GM12878 (cell line): ENCODE measurements around the gene SRRM2. TPM values are rescaled to one million over a fixed set of nuclear protein-coding genes. Genes with fewer than 3 reads are reported as not detected.

Experiments used
- ATAC-seq: fragments of 200-7000 bp; cut with Tn5 transposase; 3 replicates; pipeline ENCODE4 v1.9.1; 2020; ENCODE audit warnings: mild to moderate bottlenecking, moderate library complexity
- BruUV-seq: library from RNA; stranded (reverse); fragments of 400-500 nt; replicated peaks from 2 replicates; lab custom pipeline; 2021; lab: Mats Ljungman, UMichigan
- CTCF ChIA-PET: fragments of 300-600 bp; sonication (Branson Sonifier 250); formaldehyde crosslinking; extraction: SDS; loops from one replicate; lab custom pipeline; 2021; ENCODE audit warnings: inconsistent platforms; lab: Yijun Ruan, JAX
- POLR2A ChIA-PET: fragments of 350-600 bp; formaldehyde crosslinking; extraction: SDS; loops from one replicate; lab custom pipeline; 2021; ENCODE audit warnings: inconsistent platforms; lab: Charles Lee
- RAD21 ChIA-PET: fragments of 300-600 bp; sonication (Branson Sonifier 250); formaldehyde crosslinking; loops from one replicate; lab custom pipeline; 2023; ENCODE audit warnings: antibody characterized with exemption; ENCODE audit not compliant: unreplicated experiment; lab: Charles Lee
- SMC1A ChIA-PET: fragments of 300-600 bp; sonication (Branson Sonifier 250); formaldehyde crosslinking; loops from one replicate; lab custom pipeline; 2023; ENCODE audit not compliant: unreplicated experiment, uncharacterized antibody; lab: Charles Lee
- DNase-seq: peaks from one replicate; pipeline ENCODE4 v3.0.0-alpha.2; 2011; ENCODE audit warnings: low read depth, low spot score
- FAIRE-seq: peaks from 3 replicates; lab custom pipeline; 2011; peaks lifted over from hg19 to GRCh38; lab: Jason Lieb, UNC
- H2AFZ ChIP-seq: 2 replicates; pipeline ENCODE4 v1.6.0; 2011; ENCODE audit warnings: low read depth, low read length, control low read depth; ENCODE audit not compliant: control insufficient read depth
- H3K27ac ChIP-seq: 2 replicates; pipeline ENCODE4 v1.5.1; 2011; ENCODE audit warnings: control low read depth; ENCODE audit not compliant: control insufficient read depth, insufficient read depth
- H3K27me3 ChIP-seq, 2 experiments: replicated peaks in 1 of 2; 2 replicates each; pipeline versions ENCODE4 v1.6.0 to v1.6.1; 2011; ENCODE audit warnings: low read length in 1 of 2; ENCODE audit not compliant: control insufficient read depth in 2 of 2, insufficient read depth in 2 of 2
- H3K36me3 ChIP-seq, 2 experiments: 2 replicates each; pipeline ENCODE4 v1.5.1; 2011; ENCODE audit warnings: low read length in 1 of 2; ENCODE audit not compliant: control insufficient read depth in 2 of 2, insufficient read depth in 2 of 2
- H3K4me1 ChIP-seq: 2 replicates; pipeline ENCODE4 v1.6.1; 2011; ENCODE audit warnings: mild to moderate bottlenecking, low read length, moderate library complexity, mixed read lengths; ENCODE audit not compliant: control insufficient read depth, insufficient read depth
- H3K4me2 ChIP-seq: 2 replicates; pipeline ENCODE4 v1.6.0; 2011; ENCODE audit warnings: control low read depth; ENCODE audit not compliant: control insufficient read depth, insufficient read depth
- H3K4me3 ChIP-seq: fragments of 200-600 bp; sonication (generic); 2 replicates; pipeline ENCODE4 v1.5.1; 2016
- H3K79me2 ChIP-seq: 2 replicates; pipeline ENCODE4 v1.6.0; 2011; ENCODE audit warnings: low read length; ENCODE audit not compliant: control insufficient read depth, insufficient read depth
- H3K9ac ChIP-seq: 2 replicates; pipeline ENCODE4 v1.8.0; 2011; ENCODE audit warnings: low read length, control low read depth, mixed read lengths; ENCODE audit not compliant: control insufficient read depth, insufficient read depth
- H3K9me3 ChIP-seq: replicated peaks from 3 replicates; pipeline ENCODE4 v1.5.1; 2011; ENCODE audit warnings: mild to moderate bottlenecking, low read length; ENCODE audit not compliant: control insufficient read depth, insufficient read depth
- H4K20me1 ChIP-seq: 2 replicates; pipeline ENCODE4 v1.6.0; 2011; ENCODE audit not compliant: control insufficient read depth, insufficient read depth
- CBFB ChIP-seq: IDR thresholded peaks from 2 replicates; pipeline ENCODE4 v1.6.1; 2016; ENCODE audit warnings: antibody characterized with exemption, low read depth
- CHD1 ChIP-seq: IDR thresholded peaks from 2 replicates; pipeline ENCODE4 v1.6.1; 2012; ENCODE audit warnings: low read depth, low read length, improper control_type of control experiment
- FOXK2 ChIP-seq: fragments of 450-650 bp; IDR thresholded peaks from 2 replicates; pipeline ENCODE4 v1.6.1; 2017; ENCODE audit warnings: mild to moderate bottlenecking, moderate library complexity
- HDAC2 ChIP-seq: fragments of 200-600 bp; sonication (generic); IDR thresholded peaks from 2 replicates; pipeline ENCODE4 v1.6.1; 2017
- IKZF2 ChIP-seq, 2 experiments: fragments of 450-650 bp; IDR thresholded peaks; 2 replicates each; pipeline ENCODE4 v1.6.1; 2017; ENCODE audit warnings: mild to moderate bottlenecking in 2 of 2, moderate library complexity in 2 of 2
- KDM1A ChIP-seq: fragments of 200-600 bp; sonication (generic); IDR thresholded peaks from 2 replicates; pipeline ENCODE4 v1.6.1; 2016; ENCODE audit warnings: borderline replicate concordance
- NBN ChIP-seq: fragments of 450-650 bp; IDR thresholded peaks from 2 replicates; pipeline ENCODE4 v1.6.1; 2016
- SUZ12 ChIP-seq: fragments of 200-600 bp; sonication (generic); IDR thresholded peaks from one replicate; pipeline ENCODE4 v1.6.1; 2018; ENCODE audit warnings: antibody characterized with exemption, mild to moderate bottlenecking; ENCODE audit not compliant: unreplicated experiment
- TCF12 ChIP-seq: IDR thresholded peaks from 2 replicates; pipeline ENCODE4 v1.6.1; 2011; ENCODE audit warnings: low read depth, mild to moderate bottlenecking, low read length
- ZNF207 ChIP-seq: fragments of 450-650 bp; IDR thresholded peaks from 2 replicates; pipeline ENCODE4 v1.6.1; 2014; ENCODE audit warnings: antibody characterized with exemption, mild to moderate bottlenecking, borderline replicate concordance
- ZSCAN29 ChIP-seq: fragments of 450-650 bp; IDR thresholded peaks from 2 replicates; pipeline ENCODE4 v1.6.1; 2017; ENCODE audit warnings: mild to moderate bottlenecking, moderate library complexity
- whole genome bisulfite sequencing: methylation state at CpG from one replicate; pipeline ENCODE4 v1.1.6; 2016; ENCODE audit warnings: low lambda C conversion rate; ENCODE audit not compliant: insufficient replicate concordance, insufficient coverage; ENCODE audit errors: missing lambda C conversion rate; 5-methylcytosine and 5-hydroxymethylcytosine counted together
- in situ Hi-C: fragments of 300-500 bp; cut with MboI; formaldehyde crosslinking; loops from 9 replicates; pipeline ENCODE4 v1.14.3; 2018; ENCODE audit warnings: mixed read lengths
- intact Hi-C: fragments of 100-400 bp; cut with micrococcal nuclease; formaldehyde crosslinking; loops from one replicate; pipeline ENCODE4 v1.14.2; 2022; ENCODE audit not compliant: unreplicated experiment
- polyA plus RNA-seq, 11 experiments: library from polyadenylated mRNA; depleted of rRNA in 4 of 11; unstranded in 6 of 11; stranded (reverse) in 5 of 11; fragments of >200 nt; fragmentation: Nextera tagmentation in 4 of 11; fragmentation: Illumina TruSeq in 1 of 11; extraction: Ambion mirVana in 4 of 11; extraction: Trizol in 1 of 11; gene quantifications; 1 replicate in 1 of 11; 2 replicates in 10 of 11; pipeline versions ENCODE4 v1.2.1 to v1.2.3, GENCODE V29; 2011 to 2016; ENCODE audit warnings: inconsistent platforms in 2 of 11, missing spikeins in 2 of 11, low read depth in 1 of 11
- total RNA-seq, 4 experiments: library from RNA; depleted of rRNA in 3 of 4; stranded (reverse); fragments of >200 nt in 3 of 4; fragmentation: Illumina TruSeq in 1 of 4; extraction: Trizol in 1 of 4; gene quantifications; 2 replicates each; pipeline versions ENCODE4 v1.2.1 to v1.2.3, GENCODE V29; 2013 to 2021
- TF ChIP-seq, protein P1 (sequence below): IDR thresholded peaks from 2 replicates; pipeline ENCODE4 v1.6.1; 2012; ENCODE audit warnings: low read depth, low read length, improper control_type of control experiment
- TF ChIP-seq, protein P2 (sequence below): IDR thresholded peaks from 2 replicates; pipeline ENCODE4 v1.6.1; 2012; ENCODE audit warnings: low read length, inconsistent platforms
- TF ChIP-seq, protein P3 (sequence below): IDR thresholded peaks from 2 replicates; pipeline ENCODE4 v1.6.1; 2011; ENCODE audit warnings: low read depth, low read length, improper control_type of control experiment, borderline replicate concordance
- TF ChIP-seq, protein P4 (sequence below), 3 experiments: IDR thresholded peaks in 2 of 3; conservative IDR thresholded peaks in 1 of 3; 2 replicates each; pipeline ENCODE4 v1.5.1; 2011; ENCODE audit warnings: low read depth in 3 of 3, low read length in 3 of 3, mild to moderate bottlenecking in 3 of 3, control low read depth in 2 of 3, moderate library complexity in 2 of 3, inconsistent platforms in 1 of 3, mixed read lengths in 1 of 3; ENCODE audit not compliant: control insufficient read depth in 2 of 3, insufficient read depth in 1 of 3; ENCODE audit errors: extremely low read depth in 1 of 3

SRRM2 gene
- total and polyA plus RNA-seq, 10 of the 15 experiments (the other 5 are each of a cell fraction or from before 2014, with no cell fraction given) = 30.1 to 502 (median 196) TPM

DNA sequence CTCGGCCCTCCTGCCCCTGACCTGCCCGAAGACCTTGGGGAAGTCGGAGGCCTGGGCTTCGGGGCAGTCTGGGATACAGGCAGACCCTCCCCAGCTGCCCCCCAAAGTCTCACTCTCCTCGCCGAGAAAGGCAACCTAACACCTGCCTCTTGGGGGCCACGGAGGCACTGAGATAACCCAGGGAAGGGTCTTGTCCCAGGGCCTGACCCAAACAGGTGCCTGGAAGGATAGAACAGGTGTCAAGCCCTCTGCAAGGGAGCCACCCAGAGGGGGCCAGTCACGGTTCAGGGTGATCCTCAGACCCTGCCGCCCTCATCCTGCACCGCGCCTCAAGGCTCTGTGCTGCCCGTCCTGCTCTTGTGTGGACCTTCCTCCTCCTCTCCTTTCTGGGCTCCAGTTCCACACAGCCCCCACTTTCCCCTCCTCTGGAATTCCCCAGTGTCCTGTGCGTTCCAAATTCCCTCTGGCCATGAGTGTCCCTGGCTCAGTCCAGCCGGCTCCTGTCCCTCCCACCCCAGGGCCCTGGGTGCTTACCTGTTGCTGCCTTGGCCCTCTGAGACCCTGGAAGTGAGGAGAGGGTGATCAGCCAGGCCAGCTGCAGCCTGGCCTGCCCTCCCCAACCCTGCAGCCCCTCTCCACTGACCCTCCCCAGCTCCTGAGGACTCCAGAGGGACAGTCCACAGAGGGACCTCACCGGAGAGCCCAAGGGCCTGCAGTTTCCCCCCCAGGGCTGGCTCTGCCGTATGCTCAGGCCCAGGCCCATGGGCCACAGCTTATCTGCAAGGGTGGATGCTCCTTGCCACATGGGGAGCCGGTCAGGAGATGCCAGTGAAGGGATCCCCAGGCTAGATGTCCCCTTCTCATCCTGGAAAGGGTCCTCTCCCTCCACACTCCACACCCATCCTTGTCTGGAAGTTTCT, 36.2 kb upstream of the SRRM2 start:
- Histone ChIP-seq H3K27me3 (no peaks in the 10 kb centered on the region), H3K79me2 (no peaks in the 10 kb centered on the region), H3K4me1 (no peaks in the 10 kb centered on the region), H3K4me2 (no peak overlapping the region; the same call in 1 of the 2 replicates), H4K20me1 (no peaks in the 10 kb centered on the region), H3K36me3 (no peaks in the 10 kb centered on the region), H3K9me3 (no peaks in the 10 kb centered on the region), H2AFZ (no peak overlapping the region), H3K27ac (no peak overlapping the region), H3K4me3 (no peak overlapping the region), H3K9ac (no peak overlapping the region)
- DNase-seq (no peak), ATAC-seq (no peak), FAIRE-seq (no peak)
- ChIA-PET POLR2A (no interaction called here), CTCF (no interaction called here), SMC1A (no interaction called here), RAD21 (interaction anchor here (1.2 kb wide), 1 partner anchor 29 kb away, joined by 4 read pairs; no protein-coding TSS in a partner anchor)
- intact Hi-C loops (no loop called here), in situ Hi-C loops (no loop called here)
- no TSS peak for BruUV-seq
- WGBS = 56% methylated on average over 17 of the region's 17 CpGs
- TF ChIP-seq TCF12 (no peak), IKZF2 (IDR thresholded peaks at IDR 0.05) (no peak), SUZ12 (no peak), NBN (no peak), FOXK2 (no peak), HDAC2 (no peak), KDM1A (no peak), CHD1 (no peak), ZNF207 (no peak), CBFB (no peak), ZSCAN29 (no peak)
- TF ChIP-seq, protein P1, sequence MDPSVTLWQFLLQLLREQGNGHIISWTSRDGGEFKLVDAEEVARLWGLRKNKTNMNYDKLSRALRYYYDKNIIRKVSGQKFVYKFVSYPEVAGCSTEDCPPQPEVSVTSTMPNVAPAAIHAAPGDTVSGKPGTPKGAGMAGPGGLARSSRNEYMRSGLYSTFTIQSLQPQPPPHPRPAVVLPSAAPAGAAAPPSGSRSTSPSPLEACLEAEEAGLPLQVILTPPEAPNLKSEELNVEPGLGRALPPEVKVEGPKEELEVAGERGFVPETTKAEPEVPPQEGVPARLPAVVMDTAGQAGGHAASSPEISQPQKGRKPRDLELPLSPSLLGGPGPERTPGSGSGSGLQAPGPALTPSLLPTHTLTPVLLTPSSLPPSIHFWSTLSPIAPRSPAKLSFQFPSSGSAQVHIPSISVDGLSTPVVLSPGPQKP = no peak
- TF ChIP-seq, protein P2, sequence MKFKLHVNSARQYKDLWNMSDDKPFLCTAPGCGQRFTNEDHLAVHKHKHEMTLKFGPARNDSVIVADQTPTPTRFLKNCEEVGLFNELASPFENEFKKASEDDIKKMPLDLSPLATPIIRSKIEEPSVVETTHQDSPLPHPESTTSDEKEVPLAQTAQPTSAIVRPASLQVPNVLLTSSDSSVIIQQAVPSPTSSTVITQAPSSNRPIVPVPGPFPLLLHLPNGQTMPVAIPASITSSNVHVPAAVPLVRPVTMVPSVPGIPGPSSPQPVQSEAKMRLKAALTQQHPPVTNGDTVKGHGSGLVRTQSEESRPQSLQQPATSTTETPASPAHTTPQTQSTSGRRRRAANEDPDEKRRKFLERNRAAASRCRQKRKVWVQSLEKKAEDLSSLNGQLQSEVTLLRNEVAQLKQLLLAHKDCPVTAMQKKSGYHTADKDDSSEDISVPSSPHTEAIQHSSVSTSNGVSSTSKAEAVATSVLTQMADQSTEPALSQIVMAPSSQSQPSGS = no peak
- TF ChIP-seq, protein P3, sequence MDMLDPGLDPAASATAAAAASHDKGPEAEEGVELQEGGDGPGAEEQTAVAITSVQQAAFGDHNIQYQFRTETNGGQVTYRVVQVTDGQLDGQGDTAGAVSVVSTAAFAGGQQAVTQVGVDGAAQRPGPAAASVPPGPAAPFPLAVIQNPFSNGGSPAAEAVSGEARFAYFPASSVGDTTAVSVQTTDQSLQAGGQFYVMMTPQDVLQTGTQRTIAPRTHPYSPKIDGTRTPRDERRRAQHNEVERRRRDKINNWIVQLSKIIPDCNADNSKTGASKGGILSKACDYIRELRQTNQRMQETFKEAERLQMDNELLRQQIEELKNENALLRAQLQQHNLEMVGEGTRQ = no peak
- TF ChIP-seq, protein P4, sequence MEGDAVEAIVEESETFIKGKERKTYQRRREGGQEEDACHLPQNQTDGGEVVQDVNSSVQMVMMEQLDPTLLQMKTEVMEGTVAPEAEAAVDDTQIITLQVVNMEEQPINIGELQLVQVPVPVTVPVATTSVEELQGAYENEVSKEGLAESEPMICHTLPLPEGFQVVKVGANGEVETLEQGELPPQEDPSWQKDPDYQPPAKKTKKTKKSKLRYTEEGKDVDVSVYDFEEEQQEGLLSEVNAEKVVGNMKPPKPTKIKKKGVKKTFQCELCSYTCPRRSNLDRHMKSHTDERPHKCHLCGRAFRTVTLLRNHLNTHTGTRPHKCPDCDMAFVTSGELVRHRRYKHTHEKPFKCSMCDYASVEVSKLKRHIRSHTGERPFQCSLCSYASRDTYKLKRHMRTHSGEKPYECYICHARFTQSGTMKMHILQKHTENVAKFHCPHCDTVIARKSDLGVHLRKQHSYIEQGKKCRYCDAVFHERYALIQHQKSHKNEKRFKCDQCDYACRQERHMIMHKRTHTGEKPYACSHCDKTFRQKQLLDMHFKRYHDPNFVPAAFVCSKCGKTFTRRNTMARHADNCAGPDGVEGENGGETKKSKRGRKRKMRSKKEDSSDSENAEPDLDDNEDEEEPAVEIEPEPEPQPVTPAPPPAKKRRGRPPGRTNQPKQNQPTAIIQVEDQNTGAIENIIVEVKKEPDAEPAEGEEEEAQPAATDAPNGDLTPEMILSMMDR (IDR thresholded peaks at IDR 0.05 in 2 of 3, conservative IDR thresholded peaks at IDR 0.05 in 1 of 3; ENCODE audit: control insufficient read depth in 2 of 3, extremely low read depth in 1 of 3, insufficient read depth in 1 of 3, low read depth in 3 of 3, low read length in 3 of 3) = no peak
